CD4-positive, alpha-beta T cell treated with Interleukin-10 for 1 hour (primary cell): ENCODE data around the gene MT4.
A peak's percentile ranks its signal among the peaks of the same experiment; 100 is the strongest.

ENCODE experiments used
- DNase-seq: peaks from one replicate; pipeline ENCODE4 v3.0.0-alpha.2; 2020

The MT4 gene

GRCh38 chr16:56606476-56607108, 41.7 kb downstream of the MT4 start:
- DNase-seq, result no peak

- no peak for DNase-seq
These were observed 42.3 kb downstream of the MT4 start for GRCh38 chr16:56607109-56607618.

DNA sequence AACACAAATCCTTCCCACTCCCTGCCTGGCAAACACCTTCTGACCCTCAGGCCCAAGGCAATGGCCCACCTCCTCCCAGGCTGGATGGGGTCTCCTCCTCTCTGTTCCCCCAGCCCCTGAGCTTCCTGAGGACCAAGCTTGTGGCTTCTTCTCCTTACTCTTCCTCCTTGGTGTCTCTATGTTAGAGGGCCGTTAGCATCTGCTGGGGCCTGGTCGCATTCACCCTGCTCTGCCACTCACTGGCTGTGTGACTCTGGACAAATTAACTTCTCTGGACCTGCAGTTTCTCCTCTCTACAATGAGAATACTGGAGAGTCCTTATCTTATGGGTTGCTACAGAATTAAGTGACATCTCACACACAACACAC, 42.8 kb downstream of the MT4 start:
- DNase-seq, result no peak

- DNase-seq, result peak; percentile 85
These were observed 43.4 kb downstream of the MT4 start, which contains the start of gene MT2A for GRCh38 chr16:56608043-56608875. MT2A (plus strand) TSS chr16:56608584; CDS start chr16:56608656, 72 bp downstream.

- no peak for DNase-seq
These were observed 44.1 kb downstream of the MT4 start for GRCh38 chr16:56608876-56609462.

DNA sequence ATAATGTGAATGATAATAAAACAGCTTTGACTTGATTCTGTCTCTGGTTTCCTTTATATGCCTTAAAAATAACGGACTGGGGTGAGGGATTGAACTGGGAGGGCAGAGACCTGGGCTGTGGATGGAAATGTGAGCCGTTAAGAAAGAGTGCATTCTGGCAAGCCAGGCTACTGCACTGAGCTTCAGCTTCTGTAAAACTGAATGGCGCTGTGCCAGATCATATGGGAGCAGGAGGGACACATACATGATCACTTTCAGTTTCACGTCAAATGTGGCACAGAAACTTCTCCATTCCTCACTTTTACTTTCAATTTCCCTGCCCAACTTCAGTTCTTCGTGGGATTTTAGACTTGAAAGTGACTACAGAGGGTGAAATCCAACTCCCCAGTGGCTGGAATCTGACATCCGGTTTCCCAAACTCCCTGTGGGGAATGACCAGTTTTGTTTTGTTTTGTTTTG, 44.6 kb downstream of the MT4 start:
- DNase-seq, result peak; percentile 78

DNA sequence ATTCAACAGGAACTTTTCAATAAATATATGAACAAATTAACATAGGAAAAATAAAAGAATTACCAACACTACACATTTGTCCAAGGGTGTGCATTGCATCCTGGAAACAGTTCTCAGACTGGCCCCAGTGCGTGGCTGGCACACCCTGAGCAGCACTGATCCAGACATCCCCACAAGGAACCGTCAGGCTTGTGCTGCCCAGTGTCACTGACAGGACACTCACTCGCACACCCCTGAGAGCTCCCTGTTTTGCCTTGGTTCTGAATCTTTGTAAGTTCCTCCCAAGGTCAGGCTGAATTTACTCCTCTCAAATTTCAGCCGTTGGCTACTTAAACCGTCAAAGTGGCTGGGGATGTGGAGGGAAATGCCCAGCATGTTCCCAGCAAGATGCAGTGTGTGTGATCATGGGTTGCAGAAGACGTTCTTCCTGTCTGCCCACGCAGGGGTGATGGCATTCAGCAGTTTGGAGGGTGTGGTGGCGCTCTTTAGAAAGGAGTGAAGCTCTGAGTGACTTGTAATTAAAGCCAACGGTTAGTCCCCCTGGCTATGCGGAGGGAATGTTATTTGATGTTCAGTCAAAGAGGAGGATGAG, 45.2 kb downstream of the MT4 start:
- peak; percentile 74 for DNase-seq

DNA sequence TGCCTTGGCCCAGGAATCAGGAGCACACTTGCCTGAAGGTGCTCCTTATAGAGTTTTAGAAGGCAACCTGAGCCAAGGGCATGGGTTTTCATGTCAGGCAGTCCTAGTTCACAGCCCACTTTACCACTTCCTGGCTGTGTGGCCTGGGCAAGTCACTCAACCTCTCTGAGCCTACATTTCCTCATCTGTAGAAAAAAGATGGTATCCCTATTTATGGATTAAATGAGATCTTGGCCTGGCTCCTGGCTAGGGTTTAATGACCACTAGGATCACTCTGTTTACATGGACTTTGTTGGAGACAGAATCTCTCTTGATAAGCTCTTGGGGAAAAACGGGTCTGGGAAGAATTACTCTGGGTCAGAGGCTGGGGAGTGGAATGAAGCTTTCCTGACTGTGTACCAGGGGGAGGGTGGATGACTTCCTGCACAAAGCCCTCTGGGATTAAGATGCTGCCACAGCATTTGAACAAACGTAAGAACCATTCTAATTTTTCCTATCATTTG, 45.8 kb downstream of the MT4 start:
- DNase-seq, result no peak

DNA sequence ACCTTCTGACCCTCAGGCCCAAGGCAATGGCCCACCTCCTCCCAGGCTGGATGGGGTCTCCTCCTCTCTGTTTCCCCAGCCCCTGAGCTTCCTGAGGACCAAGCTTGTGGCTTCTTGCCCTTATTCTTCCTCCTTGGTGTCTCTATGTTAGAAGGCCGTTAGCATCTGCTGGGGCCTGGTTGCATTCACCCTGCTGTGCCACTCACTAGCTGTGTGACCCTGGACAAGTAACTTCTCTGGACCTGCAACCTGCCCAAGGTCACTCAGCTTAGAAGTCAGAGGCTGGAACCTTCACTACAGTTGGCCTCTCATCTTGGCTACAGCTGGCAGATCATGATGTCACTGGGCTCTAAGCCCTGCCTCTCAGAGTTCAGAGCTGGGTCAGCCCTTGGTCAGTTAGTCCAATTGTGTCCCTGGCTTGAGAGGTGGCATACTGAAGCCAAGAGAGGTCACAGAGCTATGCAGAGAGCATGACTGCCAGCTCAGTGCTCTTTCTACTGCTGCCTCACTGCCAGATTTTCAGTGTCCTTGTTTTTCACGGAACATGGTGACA, 46.5 kb downstream of the MT4 start:
- DNase-seq, result no peak

DNA sequence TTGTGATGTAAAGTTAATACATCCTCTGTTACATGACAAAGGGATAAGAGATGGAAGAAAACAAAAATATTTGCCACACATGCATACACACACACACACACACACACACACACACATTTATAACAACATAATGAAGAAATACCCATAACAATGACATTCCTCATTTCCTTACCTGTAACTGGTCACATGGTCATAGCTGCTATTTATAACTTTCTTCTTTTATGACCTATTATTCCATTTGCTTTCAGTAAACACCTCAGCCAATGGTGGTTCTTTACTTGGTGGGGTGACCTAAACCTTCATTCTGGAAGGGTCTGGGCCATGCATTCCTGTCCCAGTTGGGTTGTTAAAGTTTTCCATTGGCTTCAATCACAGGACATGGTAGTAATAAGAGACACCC, 48.8 kb downstream of the MT4 start:
- no peak for DNase-seq

DNA sequence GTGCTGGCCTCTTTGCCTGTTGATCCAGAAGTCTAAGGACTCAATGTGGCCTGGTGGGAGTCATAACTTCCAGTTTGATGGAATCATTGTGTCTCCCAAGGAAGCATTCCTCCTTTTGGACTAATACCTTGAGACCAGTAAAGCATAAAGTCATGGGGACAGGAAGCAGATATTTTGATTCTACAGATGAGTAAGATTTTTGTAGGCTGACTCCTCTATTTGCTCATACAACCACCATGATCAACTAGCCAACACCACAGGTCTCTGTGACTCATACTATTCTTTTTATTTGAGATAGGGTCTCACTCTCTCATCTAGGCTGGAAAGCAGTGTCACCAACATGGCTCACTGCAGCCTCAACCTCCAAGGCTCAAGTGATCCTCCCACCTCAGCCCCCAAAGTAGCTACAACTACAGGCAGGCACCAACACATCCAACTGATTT, 49.7 kb downstream of the MT4 start:
- DNase-seq, result no peak

DNA sequence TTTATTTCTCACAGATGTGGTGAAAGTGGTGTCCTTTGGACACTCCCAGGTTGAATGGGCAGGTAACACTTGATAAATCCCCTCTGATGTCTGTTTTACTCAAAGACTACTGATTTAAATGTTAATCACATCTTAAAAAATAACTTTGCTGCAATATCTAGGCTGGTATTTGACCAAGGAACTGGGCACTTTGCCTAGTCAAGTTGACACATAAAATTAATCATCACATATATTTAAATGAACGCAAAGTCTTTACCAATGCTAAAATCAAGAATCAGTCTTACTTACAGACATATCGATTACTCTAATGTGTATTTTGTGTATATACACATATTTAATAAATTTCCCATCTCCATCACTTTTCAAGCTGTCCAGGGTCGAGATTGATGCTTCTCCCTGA, 50.5 kb downstream of the MT4 start:
- no peak for DNase-seq

- no peak for DNase-seq
These were observed 51.8 kb downstream of the MT4 start for GRCh38 chr16:56616608-56617211.

DNA sequence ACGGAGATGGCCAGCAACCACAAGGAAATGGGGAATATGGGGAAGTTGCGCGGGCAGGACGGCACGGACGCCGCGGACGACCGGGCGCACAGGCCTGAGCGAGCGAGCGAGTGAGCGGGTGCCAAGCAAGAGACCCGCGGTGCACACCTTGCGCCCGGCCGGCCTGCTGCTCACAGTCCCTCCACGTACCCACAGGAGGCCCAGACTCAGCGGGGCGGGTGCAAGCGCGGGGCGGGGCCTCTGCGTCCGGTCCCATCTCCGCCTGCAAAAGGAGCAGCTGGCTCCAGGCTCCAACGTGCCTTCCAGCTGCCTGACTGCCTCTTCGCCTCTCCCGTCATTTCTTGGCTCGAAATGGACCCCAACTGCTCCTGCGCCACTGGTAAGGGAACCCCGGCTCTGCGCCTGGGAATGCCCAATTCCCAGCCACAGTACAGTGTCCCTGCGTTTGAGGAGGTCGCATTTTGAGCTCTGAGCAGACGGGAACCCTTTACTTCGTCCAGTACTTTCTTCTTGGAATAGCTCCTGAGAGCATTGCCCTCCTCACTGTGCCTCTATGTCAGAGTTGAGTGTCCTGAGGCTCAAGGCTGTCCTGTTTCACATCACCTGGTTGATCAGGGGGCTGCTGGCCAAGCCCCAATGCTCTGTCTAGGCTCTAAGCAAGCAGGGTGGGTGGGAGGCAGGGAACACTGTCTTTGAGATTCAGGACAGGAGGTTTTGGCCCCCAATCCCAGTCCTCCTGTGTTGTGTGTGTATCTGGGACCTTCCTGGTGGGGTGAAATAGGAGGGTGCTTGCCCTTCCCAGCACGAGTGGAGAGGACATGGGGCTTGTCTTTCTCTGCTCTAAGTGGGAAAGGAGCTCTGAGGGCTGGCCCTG, 52.6 kb downstream of the MT4 start:
- DNase-seq, result peak; percentile 46

GRCh38 chr16:56618138-56618537, 53.3 kb downstream of the MT4 start:
- no peak for DNase-seq
